ENCODE measurements around the gene HAL. TPM values are rescaled to one million over a fixed set of nuclear protein-coding genes. Genes with fewer than 3 reads are reported as not detected.
"Not testable (repeated sequence)": the region's sequence is repeated elsewhere in the genome, so short reads cannot be mapped to it uniquely, and the experiment has no call there.

Gene HAL
- polyA plus RNA-seq, 2 of the 4 experiments (the other 2 are of a cell fraction), result 0.22 to 0.43 TPM

DNA sequence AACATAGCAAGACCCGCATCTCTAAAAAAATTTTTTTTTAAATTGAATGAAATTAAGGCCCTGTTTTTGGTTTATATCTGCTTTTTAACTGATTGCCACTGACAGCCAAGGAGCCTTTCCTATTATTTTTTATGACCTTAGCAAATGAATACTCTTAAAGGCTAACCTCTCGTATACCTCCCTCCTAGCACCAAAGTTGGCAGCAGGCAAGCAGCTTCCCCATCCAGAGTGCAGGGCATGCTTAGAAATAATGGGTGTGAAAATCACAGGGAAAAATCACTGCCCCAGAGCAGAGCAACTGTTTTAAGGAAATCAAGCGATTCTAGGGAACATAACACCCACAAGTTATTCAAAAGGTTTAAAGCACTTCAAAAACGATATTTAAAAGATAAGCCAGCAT lies 20.7 kb downstream of the HAL start:
- CTCF ChIA-PET, result interaction anchor here (0.8 to 1.0 kb wide), 2 partner anchors 57 to 542 kb away, joined by 3 read pairs; no protein-coding TSS in a partner anchor
- TF ChIP-seq, protein P1, sequence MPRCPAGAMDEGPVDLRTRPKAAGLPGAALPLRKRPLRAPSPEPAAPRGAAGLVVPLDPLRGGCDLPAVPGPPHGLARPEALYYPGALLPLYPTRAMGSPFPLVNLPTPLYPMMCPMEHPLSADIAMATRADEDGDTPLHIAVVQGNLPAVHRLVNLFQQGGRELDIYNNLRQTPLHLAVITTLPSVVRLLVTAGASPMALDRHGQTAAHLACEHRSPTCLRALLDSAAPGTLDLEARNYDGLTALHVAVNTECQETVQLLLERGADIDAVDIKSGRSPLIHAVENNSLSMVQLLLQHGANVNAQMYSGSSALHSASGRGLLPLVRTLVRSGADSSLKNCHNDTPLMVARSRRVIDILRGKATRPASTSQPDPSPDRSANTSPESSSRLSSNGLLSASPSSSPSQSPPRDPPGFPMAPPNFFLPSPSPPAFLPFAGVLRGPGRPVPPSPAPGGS (IDR thresholded peaks at IDR 0.05), result no peak
- TF ChIP-seq HOXA7 (CRISPR knock-in tag; IDR thresholded peaks at IDR 0.05) (no peak), RARB (CRISPR knock-in tag; IDR thresholded peaks at IDR 0.05) (no peak), PHF8 (IDR thresholded peaks at IDR 0.05; ENCODE audit: borderline replicate concordance, low read depth) (no peak), CBX8 (IDR thresholded peaks at IDR 0.05) (no peak), GATA3 (IDR thresholded peaks at IDR 0.05; ENCODE audit: borderline replicate concordance) (no peak), BHLHE40 (IDR thresholded peaks at IDR 0.05; ENCODE audit: low read depth, low read length) (no peak)
- WGBS (ENCODE audit: missing lambda C conversion rate), result 70% methylated on average over 4 of the region's 4 CpGs
- Histone ChIP-seq H3K4me1 (no peaks in the 10 kb centered on the region), H3K4me3 (no peak overlapping the region), H3K4me2 (no peak overlapping the region), H3K27ac (no peak overlapping the region), H3K9me3 (no peaks in the 10 kb centered on the region)
- ATAC-seq, result no peak
- no peak for DNase-seq (ENCODE audit: low read depth in 1 of 2, low spot score in 1 of 2)
- no peak for FAIRE-seq
- POLR2A ChIA-PET, result no interaction called here

DNA sequence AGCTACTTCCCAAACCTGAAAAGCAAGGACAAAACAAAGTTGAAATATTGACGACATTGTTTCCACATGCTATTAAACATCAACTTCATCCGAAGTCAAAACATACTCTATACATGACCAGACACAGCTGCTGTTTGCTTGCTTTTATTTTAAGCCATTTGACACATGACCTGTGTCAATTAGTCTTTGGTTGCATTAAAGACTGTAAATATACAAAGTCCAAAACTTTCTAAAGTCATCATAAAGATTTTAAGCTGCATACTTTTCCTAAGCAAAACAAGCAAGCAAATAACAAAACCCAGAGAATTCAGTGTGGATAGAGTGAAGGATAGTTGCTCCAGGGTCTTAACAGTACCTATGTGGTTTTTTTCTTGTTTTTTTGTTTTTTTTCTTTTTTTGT lies 21.8 kb downstream of the HAL start:
- CTCF ChIA-PET, result interaction anchor here (1.0 to 1.2 kb wide), 3 partner anchors 12 to 55 kb away, joined by 3 read pairs; no protein-coding TSS in a partner anchor
- ATAC-seq (no peak), DNase-seq (ENCODE audit: low read depth in 1 of 2, low spot score in 1 of 2) (no peak), FAIRE-seq (no peak)
- no peak for TF ChIP-seq ZNF302 (CRISPR knock-in tag; IDR thresholded peaks at IDR 0.05)
- 58% methylated on average over 2 of the region's 2 CpGs for WGBS (ENCODE audit: missing lambda C conversion rate)
- no peaks in the 10 kb centered on the region for H3K9me3 ChIP-seq
- H3K4me3 ChIP-seq, result no peak overlapping the region
- no peak overlapping the region for H3K4me2 ChIP-seq
- POLR2A ChIA-PET, result no interaction called here
- no peaks in the 10 kb centered on the region for H3K4me1 ChIP-seq
- H3K27ac ChIP-seq, result no peak overlapping the region

DNA sequence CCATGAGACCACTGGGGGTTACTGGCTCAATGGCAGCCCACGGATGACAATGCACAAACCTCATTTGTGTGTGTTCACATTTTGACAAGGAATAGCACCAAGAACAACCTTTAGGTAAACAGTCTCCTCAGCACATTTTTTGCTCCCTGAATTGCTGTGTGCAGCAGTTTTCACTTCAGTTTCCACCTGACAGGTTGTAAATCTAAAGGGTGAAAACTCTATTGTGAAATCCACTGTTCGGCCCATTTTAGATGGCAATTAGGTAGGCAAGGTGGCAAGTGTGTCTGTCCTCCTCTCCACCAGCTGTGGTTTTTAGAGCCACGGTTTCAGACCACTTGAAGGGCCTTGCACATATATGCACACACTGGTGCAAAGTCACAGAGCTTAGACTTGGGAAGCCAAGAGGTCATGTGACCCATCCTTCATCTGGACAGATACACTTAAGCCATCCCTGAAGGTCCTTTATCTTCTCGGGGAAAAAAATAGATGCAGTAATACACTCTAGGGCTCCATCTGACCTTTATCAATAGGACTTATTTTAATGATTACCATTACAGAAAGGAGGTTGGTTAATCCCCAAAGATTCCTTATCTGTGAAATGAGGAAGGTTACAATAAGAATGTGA lies 23.2 kb downstream of the HAL start:
- Histone ChIP-seq H3K4me1 (no peaks in the 10 kb centered on the region), H3K4me2 (no peak overlapping the region), H3K27ac (no peak overlapping the region), H3K4me3 (no peak overlapping the region), H3K9me3 (no peaks in the 10 kb centered on the region)
- ChIA-PET CTCF (interaction anchor here (0.6 to 1.3 kb wide), 3 partner anchors 26 to 1022 kb away, joined by 3 to 4 read pairs (median 4); no protein-coding TSS in a partner anchor), POLR2A (no interaction called here)
- DNase-seq (ENCODE audit: low read depth in 1 of 2, low spot score in 1 of 2) (no peak), FAIRE-seq (no peak), ATAC-seq (no peak)
- TF ChIP-seq RAD21 (conservative IDR thresholded peaks at IDR 0.05 in 1 of 2, IDR thresholded peaks at IDR 0.05 in 1 of 2) (no peak), MAFK (IDR thresholded peaks at IDR 0.05; ENCODE audit: partially characterized antibody) (peak; percentile 72)
- whole genome bisulfite sequencing (ENCODE audit: missing lambda C conversion rate), result 52% methylated on average over 4 of the region's 4 CpGs

DNA sequence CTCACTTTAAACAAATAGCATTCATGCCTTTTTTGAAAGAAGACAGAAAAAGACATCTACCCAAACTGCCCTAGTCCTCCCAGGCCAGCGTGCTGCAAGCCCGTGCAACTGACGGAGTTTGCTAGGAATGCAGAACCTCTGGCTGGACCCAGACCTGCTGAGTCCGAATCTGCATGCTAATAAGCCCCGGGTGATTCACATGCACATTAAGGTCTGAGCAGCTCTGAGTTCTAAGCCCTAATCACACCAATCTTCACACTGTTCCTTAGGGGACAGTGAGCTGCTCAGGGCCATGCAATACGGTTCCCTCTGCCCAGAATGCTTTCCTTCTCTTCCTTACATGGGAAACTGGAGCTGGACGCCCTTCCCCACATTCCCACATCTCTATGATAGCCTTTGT lies 25.2 kb downstream of the HAL start:
- no peak for FAIRE-seq
- ATAC-seq, result no peak; a peak in 1 of 6 replicates
- no peaks in the 10 kb centered on the region for H3K9me3 ChIP-seq
- TF ChIP-seq RCOR1 (IDR thresholded peaks at IDR 0.05; ENCODE audit: low read depth, low read length) (no peak), RARB (CRISPR knock-in tag; IDR thresholded peaks at IDR 0.05) (no peak), HEYL (CRISPR knock-in tag; IDR thresholded peaks at IDR 0.05) (no peak), NR3C1 (IDR thresholded peaks at IDR 0.05) (no peak), KDM5A (IDR thresholded peaks at IDR 0.05) (no peak), NPAS2 (CRISPR knock-in tag; IDR thresholded peaks at IDR 0.05; ENCODE audit: borderline replicate concordance) (no peak), MYC (IDR thresholded peaks at IDR 0.05; ENCODE audit: borderline replicate concordance, low read length) (no peak), MAFK (IDR thresholded peaks at IDR 0.05; ENCODE audit: partially characterized antibody) (no peak), JUN (IDR thresholded peaks at IDR 0.05) (no peak), CHD4 (IDR thresholded peaks at IDR 0.05; ENCODE audit: borderline replicate concordance) (no peak), EHF (CRISPR knock-in tag; IDR thresholded peaks at IDR 0.05) (no peak), CEBPB (IDR thresholded peaks at IDR 0.05) (no peak), NFE2L2 (conservative IDR thresholded peaks at IDR 0.05; ENCODE audit: low read length) (no peak)
- TF ChIP-seq, protein P2, sequence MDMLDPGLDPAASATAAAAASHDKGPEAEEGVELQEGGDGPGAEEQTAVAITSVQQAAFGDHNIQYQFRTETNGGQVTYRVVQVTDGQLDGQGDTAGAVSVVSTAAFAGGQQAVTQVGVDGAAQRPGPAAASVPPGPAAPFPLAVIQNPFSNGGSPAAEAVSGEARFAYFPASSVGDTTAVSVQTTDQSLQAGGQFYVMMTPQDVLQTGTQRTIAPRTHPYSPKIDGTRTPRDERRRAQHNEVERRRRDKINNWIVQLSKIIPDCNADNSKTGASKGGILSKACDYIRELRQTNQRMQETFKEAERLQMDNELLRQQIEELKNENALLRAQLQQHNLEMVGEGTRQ (IDR thresholded peaks at IDR 0.05), result no peak
- TF ChIP-seq, protein P3, sequence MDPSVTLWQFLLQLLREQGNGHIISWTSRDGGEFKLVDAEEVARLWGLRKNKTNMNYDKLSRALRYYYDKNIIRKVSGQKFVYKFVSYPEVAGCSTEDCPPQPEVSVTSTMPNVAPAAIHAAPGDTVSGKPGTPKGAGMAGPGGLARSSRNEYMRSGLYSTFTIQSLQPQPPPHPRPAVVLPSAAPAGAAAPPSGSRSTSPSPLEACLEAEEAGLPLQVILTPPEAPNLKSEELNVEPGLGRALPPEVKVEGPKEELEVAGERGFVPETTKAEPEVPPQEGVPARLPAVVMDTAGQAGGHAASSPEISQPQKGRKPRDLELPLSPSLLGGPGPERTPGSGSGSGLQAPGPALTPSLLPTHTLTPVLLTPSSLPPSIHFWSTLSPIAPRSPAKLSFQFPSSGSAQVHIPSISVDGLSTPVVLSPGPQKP (IDR thresholded peaks at IDR 0.05; ENCODE audit: low read depth, low read length), result no peak
- H3K4me3 ChIP-seq, result no peak overlapping the region
- H3K4me2 ChIP-seq, result no peak overlapping the region
- H3K4me1 ChIP-seq, result peaks cover 7% of the 10 kb centered on the region; the same call in 1 of the 3 replicates
- POLR2A ChIA-PET, result no interaction called here
- CTCF ChIA-PET, result interaction anchor here (1.2 kb wide), 1 partner anchor 26 kb away, joined by 3 read pairs; no protein-coding TSS in a partner anchor
- H3K27ac ChIP-seq, result no peak overlapping the region
- no peak for DNase-seq (ENCODE audit: low read depth in 1 of 2, low spot score in 1 of 2)
- WGBS (ENCODE audit: missing lambda C conversion rate), result 66% methylated on average over 7 of the region's 7 CpGs

DNA sequence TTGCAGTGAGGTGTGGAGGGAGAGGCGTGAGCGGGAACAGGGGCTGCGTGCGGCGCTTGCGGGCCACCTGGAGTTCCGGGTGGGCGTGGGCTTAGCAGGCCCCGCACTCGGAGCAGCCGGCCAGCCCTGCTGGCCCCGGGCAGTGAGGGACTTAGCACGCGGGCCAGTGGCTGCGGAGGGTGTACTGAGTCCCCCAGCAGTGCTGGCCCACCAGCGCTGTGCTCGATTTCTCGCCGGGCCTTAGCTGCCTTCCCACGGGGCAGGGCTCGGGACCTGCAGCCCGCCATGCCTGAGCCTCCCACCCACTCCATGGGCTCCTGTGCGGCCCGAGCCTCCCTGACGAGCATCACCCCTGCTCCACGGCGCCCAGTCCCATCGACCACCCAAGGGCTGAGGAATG lies 27.0 kb downstream of the HAL start:
- ATAC-seq; POLR2A ChIA-PET; H3K4me2 ChIP-seq; DNase-seq (ENCODE audit: low read depth in 1 of 2, low spot score in 1 of 2); CTCF ChIA-PET; H3K4me1 ChIP-seq; H3K4me3 ChIP-seq; FAIRE-seq; H3K27ac ChIP-seq; H3K9me3 ChIP-seq: not testable (repeated sequence)
- 94% methylated on average over 12 of the region's 28 CpGs for WGBS (ENCODE audit: missing lambda C conversion rate)

All from A549 (cell line).